ENCODE measurements around the gene TAOK2.
"Not testable (repeated sequence)": the region's sequence is repeated elsewhere in the genome, so short reads cannot be mapped to it uniquely, and the experiment has no call there.

TAOK2 gene

GRCh38 chr16:29973384-29974246 lies at the start of gene TAOK2:
TSS of gene TAOK2 (plus strand) at chr16:29973868. CDS start at chr16:29977773, 3,905 bp downstream.
- DNase-seq: peak; percentile 98

- DNase-seq: no peak
These were observed 48.4 kb upstream of the TAOK2 start for GRCh38 chr16:29925105-29925756.

- DNase-seq: peak; percentile 19
These were observed 47.6 kb upstream of the TAOK2 start, which contains the start of gene KCTD13 for GRCh38 chr16:29925781-29926710. TSS of gene KCTD13 (minus strand) at chr16:29926226. CDS start at chr16:29926033, 193 bp downstream.

GRCh38 chr16:29926711-29927052 lies 47.0 kb upstream of the TAOK2 start:
- no peak for DNase-seq

GRCh38 chr16:29927070-29927905 lies 46.4 kb upstream of the TAOK2 start:
- no peak for DNase-seq

GRCh38 chr16:29931750-29932149 lies 41.9 kb upstream of the TAOK2 start:
- not testable (repeated sequence) for DNase-seq

- DNase-seq: no peak
These were observed 33.0 kb upstream of the TAOK2 start for GRCh38 chr16:29940656-29941055.

GRCh38 chr16:29943846-29944799 lies 29.5 kb upstream of the TAOK2 start:
- peak; percentile 22 for DNase-seq

- no peak for DNase-seq
These were observed 25.8 kb upstream of the TAOK2 start for GRCh38 chr16:29947897-29948296.

GRCh38 chr16:29950806-29951461 lies 22.7 kb upstream of the TAOK2 start:
- no peak for DNase-seq

- DNase-seq: no peak
These were observed 21.9 kb upstream of the TAOK2 start for GRCh38 chr16:29951625-29952365.

GRCh38 chr16:29958756-29959155 lies 14.9 kb upstream of the TAOK2 start:
- no peak for DNase-seq

- no peak for DNase-seq
These were observed 14.4 kb upstream of the TAOK2 start for GRCh38 chr16:29959293-29959692.

GRCh38 chr16:29959821-29960220 lies 13.8 kb upstream of the TAOK2 start:
- not testable (repeated sequence) for DNase-seq

- DNase-seq: peak; percentile 30
These were observed 12.6 kb upstream of the TAOK2 start for GRCh38 chr16:29961127-29961478.

GRCh38 chr16:29961479-29962343 lies 12.0 kb upstream of the TAOK2 start, which contains the start of gene TMEM219:
TSS of gene TMEM219 (plus strand) at chr16:29962079. CDS start at chr16:29963144, 1,065 bp downstream.
- DNase-seq: peak; percentile 57

- DNase-seq: no peak
These were observed 11.2 kb upstream of the TAOK2 start for GRCh38 chr16:29962344-29962994.
